ENCODE measurements around the gene MORN3.
"Not testable (repeated sequence)": the region's sequence is repeated elsewhere in the genome, so short reads cannot be mapped to it uniquely, and the experiment has no call there.

MORN3 gene, protein sequence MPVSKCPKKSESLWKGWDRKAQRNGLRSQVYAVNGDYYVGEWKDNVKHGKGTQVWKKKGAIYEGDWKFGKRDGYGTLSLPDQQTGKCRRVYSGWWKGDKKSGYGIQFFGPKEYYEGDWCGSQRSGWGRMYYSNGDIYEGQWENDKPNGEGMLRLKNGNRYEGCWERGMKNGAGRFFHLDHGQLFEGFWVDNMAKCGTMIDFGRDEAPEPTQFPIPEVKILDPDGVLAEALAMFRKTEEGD

GRCh38 chr12:121669521-121669900, at the start of gene MORN3:
MORN3 (minus strand) TSS chr12:121669654; CDS start chr12:121669483, 171 bp downstream.
- in situ Hi-C loops (cut with MboI; ENCODE audit: low sequenced_read_pairs): no loop called here

DNA sequence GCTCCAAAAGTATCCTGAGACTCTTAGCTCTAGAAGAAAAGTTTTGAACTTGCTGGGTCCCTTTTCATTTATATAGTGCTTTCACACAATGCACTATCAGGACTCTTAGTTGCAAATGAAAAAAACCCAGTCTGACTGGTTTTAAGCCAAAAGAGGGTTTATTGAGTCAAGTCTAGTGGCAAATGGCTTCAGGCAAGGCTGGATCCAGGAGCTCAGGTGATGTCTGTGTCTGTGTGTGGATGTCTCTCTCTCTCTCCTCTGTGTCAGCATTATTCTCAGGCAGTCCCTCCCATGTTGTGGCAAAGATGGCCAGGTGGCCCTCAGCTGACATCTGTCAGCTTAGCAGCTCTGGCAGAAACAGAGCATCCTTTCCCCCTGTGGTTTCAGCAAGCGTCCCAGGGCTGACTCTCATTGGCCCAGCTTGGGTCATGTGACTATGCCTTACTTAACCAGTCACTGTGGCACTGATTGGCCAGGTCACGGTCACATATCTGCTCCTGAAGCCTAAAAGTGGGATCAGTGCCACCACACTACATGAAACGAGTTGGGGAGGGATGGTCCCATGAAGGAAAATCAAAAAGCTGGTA, 49.3 kb upstream of the MORN3 start:
- in situ Hi-C loops (cut with MboI; ENCODE audit: low sequenced_read_pairs): loop anchor here (25.0 kb wide), 1 partner anchor 169 kb away; the partner anchor contains the start of gene PSMD9

DNA sequence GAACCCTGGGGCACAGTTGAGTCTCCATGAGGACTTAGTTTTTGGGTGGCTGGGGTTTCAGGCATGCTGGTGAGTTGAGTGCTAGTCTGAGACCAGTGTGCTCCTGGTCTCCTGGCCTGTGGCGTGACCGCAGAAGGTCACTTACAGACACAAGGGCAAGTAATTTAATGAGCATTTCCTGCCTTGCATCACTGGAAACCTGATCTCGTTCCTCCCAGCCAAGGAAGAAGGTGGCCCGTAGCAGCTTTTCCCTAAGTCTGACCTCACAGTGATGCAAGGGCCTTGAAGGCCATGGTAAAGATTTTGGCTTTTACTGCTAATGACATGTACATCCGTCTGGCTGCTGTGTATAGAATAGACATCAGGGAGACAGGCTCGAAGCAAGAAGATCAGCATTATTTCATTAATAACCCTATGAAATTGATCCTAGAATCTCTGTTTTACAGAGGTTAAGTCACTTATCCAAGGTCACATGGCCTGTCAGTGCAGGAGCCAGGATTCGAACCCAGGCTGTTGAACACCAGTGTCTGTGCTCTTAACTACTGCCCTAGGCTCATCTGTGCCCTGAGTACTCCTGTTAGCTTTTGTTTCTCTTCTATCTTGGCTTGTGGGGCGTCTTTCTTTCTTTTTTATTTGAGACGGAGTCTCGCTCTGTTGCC, 47.7 kb upstream of the MORN3 start:
- in situ Hi-C loops (cut with MboI; ENCODE audit: low sequenced_read_pairs): loop anchor here (25.0 kb wide), 1 partner anchor 170 kb away; the partner anchor contains the start of gene PSMD9

GRCh38 chr12:121715862-121716435, 46.5 kb upstream of the MORN3 start:
- in situ Hi-C loops (cut with MboI; ENCODE audit: low sequenced_read_pairs): loop anchor here (25.0 kb wide), 1 partner anchor 171 kb away; the partner anchor contains the start of gene PSMD9

GRCh38 chr12:121715055-121715454, 45.6 kb upstream of the MORN3 start:
- in situ Hi-C loops (cut with MboI; ENCODE audit: low sequenced_read_pairs): loop anchor here (25.0 kb wide), 1 partner anchor 172 kb away; the partner anchor contains the start of gene PSMD9

GRCh38 chr12:121713793-121714192, 44.3 kb upstream of the MORN3 start:
- in situ Hi-C loops (cut with MboI; ENCODE audit: low sequenced_read_pairs): loop anchor here (25.0 kb wide), 1 partner anchor 174 kb away; the partner anchor contains the start of gene PSMD9

- in situ Hi-C loops (cut with MboI; ENCODE audit: low sequenced_read_pairs): loop anchor here (25.0 kb wide), 1 partner anchor 174 kb away; the partner anchor contains the start of gene PSMD9
Observed at GRCh38 chr12:121713257-121713777, 43.9 kb upstream of the MORN3 start.

DNA sequence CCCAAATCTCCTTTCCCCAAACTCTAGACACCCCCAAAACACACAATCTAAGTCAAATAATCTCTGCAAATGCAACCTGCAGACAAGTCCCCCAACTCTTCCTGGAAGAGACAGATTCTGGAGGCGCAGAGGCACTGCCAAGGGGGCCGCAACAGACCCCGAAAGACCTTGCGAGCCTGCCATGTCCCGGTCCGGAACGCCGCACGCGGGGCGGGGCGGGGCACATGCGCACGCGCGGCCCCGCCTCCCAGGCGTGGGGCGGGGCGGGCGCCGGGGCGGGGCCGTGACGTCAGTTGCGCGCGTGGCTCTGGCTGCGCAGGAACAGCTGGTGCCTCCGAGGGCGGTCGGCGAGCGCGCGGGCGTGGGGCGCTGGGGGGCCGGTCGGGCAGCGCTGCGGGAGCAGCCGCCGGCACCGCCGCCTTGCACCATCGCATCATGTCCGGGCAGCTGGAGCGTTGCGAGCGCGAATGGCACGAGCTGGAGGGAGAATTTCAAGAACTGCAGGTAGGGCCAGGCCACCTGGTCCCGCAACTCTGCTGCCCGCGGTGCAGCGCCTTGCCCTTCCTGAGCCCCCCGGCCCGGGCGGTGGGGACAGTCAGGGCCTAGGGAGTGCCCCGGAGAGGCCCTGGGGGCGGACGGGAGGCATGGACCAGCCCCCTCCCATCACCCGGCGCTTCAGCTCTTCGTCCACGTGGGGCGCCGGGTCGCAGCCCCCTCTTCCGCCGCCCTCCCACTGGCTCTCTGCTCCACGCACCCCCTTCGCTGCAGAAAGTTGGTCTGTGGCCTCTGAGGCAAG, 43.2 kb upstream of the MORN3 start, which contains the start of gene TMEM120B:
TSS of gene TMEM120B (plus strand) at position 292 of the 796 bp plus-strand sequence. CDS start at position 436, 144 bp downstream.
- in situ Hi-C loops (cut with MboI; ENCODE audit: low sequenced_read_pairs): loop anchor here (25.0 kb wide), 1 partner anchor 175 kb away; the partner anchor contains the start of gene PSMD9

DNA sequence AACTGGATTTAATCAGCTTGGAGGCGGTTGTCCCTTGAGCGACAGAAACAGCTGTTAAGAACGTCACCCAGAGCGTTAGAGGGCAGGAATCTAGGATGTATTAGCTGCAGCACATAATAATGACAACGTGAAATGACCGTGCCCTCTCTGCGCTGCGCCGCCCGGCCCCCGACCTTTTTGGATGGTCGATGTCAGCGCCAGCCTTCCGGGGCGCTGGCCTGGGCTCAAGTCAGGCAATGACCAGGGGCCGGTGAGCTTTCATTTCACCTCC, 42.7 kb upstream of the MORN3 start:
- in situ Hi-C loops (cut with MboI; ENCODE audit: low sequenced_read_pairs): loop anchor here (25.0 kb wide), 1 partner anchor 175 kb away; the partner anchor contains the start of gene PSMD9

- in situ Hi-C loops (cut with MboI; ENCODE audit: low sequenced_read_pairs): loop anchor here (25.0 kb wide), 1 partner anchor 176 kb away; the partner anchor contains the start of gene PSMD9
Observed at GRCh38 chr12:121711361-121712189, 42.1 kb upstream of the MORN3 start.

- in situ Hi-C loops (cut with MboI; ENCODE audit: low sequenced_read_pairs): loop anchor here (25.0 kb wide), 1 partner anchor 178 kb away; the partner anchor contains the start of gene PSMD9
Observed at GRCh38 chr12:121709478-121709961, 40.1 kb upstream of the MORN3 start.

- in situ Hi-C loops (cut with MboI; ENCODE audit: low sequenced_read_pairs): loop anchor here (25.0 kb wide), 1 partner anchor 178 kb away; the partner anchor contains the start of gene PSMD9
Observed at GRCh38 chr12:121709064-121709424, 39.6 kb upstream of the MORN3 start.

DNA sequence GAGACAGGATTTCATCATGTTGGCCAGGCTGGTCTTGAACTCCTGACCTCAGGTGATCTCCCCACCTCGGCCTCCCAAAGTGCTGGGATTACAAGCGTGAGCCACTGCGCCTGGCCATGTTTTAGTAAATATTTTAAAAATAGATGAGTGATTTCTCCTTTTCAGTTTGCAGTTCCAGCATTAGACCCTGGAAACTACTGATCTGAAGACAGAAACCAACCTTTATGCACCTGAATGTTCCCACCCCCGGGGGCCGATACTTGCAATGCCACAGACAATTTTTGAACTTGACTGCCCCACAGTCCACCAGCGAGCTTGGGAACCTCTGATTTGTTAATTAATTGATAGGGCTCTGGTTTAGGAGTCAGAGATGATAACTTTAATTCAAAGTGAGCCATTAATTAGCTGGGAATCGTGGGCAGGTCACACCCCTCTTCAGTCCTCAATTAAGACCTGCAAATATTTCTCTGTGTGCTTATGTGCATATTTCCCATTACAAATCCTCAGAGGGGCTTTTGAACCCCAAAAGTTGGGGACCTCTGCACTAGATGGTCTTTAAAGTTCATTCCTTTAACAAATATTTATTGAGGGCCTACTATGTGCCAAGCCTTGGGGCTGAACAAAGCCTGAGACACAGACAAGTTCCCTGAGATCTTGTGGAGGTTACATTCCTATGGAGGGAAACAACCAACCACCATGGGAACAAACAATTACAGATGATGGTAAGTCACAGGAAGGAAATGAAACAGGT, 39.0 kb upstream of the MORN3 start:
- in situ Hi-C loops (cut with MboI; ENCODE audit: low sequenced_read_pairs): loop anchor here (25.0 kb wide), 1 partner anchor 179 kb away; the partner anchor contains the start of gene PSMD9

DNA sequence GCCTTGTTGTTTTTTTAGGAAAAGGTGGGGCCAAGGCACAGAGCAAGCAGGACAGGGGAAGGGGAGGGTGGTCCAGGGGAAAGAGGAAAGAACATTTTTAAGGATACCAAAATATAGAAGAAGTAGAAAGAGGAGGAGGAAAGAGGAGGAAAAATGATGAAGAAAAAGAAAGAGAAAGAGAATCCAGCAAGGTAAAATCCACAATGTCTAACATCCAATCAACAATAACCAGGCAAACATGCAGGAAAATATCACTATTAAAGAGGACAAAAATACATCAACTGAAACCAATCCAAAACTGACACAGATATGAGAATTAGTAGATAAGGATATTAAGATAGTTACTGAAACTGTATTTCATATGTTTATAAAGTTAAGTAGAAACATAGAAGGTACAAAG, 36.1 kb upstream of the MORN3 start:
- in situ Hi-C loops (cut with MboI; ENCODE audit: low sequenced_read_pairs): loop anchor here (25.0 kb wide), 1 partner anchor 182 kb away; the partner anchor contains the start of gene PSMD9

DNA sequence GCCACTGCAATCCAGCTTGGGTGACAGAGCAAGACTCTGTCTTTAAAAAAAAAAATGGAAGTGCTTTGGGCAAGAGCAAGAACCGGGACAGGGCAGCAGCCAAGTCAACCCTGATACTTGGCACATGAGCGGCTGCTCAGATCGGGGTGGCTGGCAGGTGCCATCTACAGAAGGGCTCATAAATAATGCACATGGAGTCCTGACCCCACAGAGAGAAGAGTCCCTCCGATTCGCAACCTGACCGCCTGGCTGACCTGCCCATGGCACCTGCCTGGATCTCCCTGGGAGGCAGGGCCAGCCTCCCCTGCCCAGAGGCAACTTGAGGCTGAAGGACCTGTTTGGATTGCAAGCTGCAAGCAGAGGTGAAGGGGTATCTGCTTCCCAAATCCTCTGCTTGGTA, 33.5 kb upstream of the MORN3 start:
- in situ Hi-C loops (cut with MboI; ENCODE audit: low sequenced_read_pairs): loop anchor here (25.0 kb wide), 1 partner anchor 184 kb away; the partner anchor contains the start of gene PSMD9

- in situ Hi-C loops (cut with MboI; ENCODE audit: low sequenced_read_pairs): loop anchor here (25.0 kb wide), 1 partner anchor 186 kb away; the partner anchor contains the start of gene PSMD9
Observed at GRCh38 chr12:121701667-121702277, 32.3 kb upstream of the MORN3 start.

DNA sequence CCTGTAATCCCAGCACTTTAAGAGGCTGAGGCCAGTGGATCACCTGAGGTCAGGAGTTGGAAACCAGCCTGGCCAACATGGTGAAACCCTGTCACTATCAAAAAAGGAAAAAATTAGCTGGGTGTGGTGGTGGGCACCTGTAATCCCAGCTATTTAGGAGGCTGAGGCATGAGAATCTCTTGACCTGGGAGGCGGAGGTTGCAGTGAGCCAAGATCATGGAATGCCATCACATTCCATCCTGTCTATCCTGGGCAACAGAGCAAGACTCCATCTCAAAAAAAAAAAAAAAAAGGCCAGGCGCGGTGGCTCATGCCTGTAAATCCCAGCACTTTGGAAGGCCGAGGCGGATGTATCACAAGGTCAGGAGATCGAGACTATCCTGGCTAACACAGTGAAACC, 28.4 kb upstream of the MORN3 start:
- in situ Hi-C loops (cut with MboI; ENCODE audit: low sequenced_read_pairs): not testable (repeated sequence)
